ENCODE measurements around the gene PHKA2. TPM values are rescaled to one million over a fixed set of nuclear protein-coding genes. Genes with fewer than 3 reads are reported as not detected.

The PHKA2 gene
- total RNA-seq, 1 donor from 2014 or later = 13.2 TPM

GRCh38 chrX:18946157-18946556, 37.8 kb downstream of the PHKA2 start:
- no peak overlapping the region for H3K4me3 Mint-ChIP-seq (ENCODE audit: unreplicated experiment)
- H3K9me3 Mint-ChIP-seq (ENCODE audit: unreplicated experiment) = no peaks in the 10 kb centered on the region
- DNase-seq = no peak
- H3K4me1 Mint-ChIP-seq (ENCODE audit: low read depth, unreplicated experiment) = no peaks in the 10 kb centered on the region
- no peaks in the 10 kb centered on the region for H3K27me3 Mint-ChIP-seq (ENCODE audit: unreplicated experiment)
- TF ChIP-seq, protein P1, sequence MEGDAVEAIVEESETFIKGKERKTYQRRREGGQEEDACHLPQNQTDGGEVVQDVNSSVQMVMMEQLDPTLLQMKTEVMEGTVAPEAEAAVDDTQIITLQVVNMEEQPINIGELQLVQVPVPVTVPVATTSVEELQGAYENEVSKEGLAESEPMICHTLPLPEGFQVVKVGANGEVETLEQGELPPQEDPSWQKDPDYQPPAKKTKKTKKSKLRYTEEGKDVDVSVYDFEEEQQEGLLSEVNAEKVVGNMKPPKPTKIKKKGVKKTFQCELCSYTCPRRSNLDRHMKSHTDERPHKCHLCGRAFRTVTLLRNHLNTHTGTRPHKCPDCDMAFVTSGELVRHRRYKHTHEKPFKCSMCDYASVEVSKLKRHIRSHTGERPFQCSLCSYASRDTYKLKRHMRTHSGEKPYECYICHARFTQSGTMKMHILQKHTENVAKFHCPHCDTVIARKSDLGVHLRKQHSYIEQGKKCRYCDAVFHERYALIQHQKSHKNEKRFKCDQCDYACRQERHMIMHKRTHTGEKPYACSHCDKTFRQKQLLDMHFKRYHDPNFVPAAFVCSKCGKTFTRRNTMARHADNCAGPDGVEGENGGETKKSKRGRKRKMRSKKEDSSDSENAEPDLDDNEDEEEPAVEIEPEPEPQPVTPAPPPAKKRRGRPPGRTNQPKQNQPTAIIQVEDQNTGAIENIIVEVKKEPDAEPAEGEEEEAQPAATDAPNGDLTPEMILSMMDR (IDR thresholded peaks at IDR 0.05; ENCODE audit: partially characterized antibody, unreplicated experiment) = no peak
- H3K36me3 Mint-ChIP-seq (ENCODE audit: unreplicated experiment) = no peaks in the 10 kb centered on the region
- no peak overlapping the region for H3K27ac Mint-ChIP-seq (ENCODE audit: unreplicated experiment)

DNA sequence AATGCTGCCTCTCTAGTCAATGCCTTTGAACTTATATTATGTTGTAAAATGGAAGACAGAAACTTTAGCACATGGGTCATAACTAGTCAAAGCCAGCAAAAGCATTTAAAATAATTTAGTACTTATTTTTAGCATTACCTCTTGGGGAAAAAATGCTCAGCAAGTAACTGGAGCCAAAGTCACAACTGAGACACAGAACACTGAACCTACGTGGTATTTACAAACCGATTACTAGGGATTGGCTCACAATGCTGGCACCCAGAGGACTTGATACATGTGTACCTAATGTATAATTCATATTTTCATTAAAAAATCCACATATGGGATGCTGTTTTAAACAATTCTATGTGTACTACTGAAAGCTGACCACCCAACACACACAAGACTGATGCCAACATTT, 38.4 kb downstream of the PHKA2 start:
- no peak for DNase-seq
- H3K4me3 Mint-ChIP-seq (ENCODE audit: unreplicated experiment) = no peak overlapping the region
- no peak overlapping the region for H3K27ac Mint-ChIP-seq (ENCODE audit: unreplicated experiment)
- no peaks in the 10 kb centered on the region for H3K9me3 Mint-ChIP-seq (ENCODE audit: unreplicated experiment)
- H3K4me1 Mint-ChIP-seq (ENCODE audit: low read depth, unreplicated experiment) = no peaks in the 10 kb centered on the region
- no peaks in the 10 kb centered on the region for H3K27me3 Mint-ChIP-seq (ENCODE audit: unreplicated experiment)
- H3K36me3 Mint-ChIP-seq (ENCODE audit: unreplicated experiment) = no peaks in the 10 kb centered on the region
- TF ChIP-seq, protein P1 (IDR thresholded peaks at IDR 0.05; ENCODE audit: partially characterized antibody, unreplicated experiment) = no peak

DNA sequence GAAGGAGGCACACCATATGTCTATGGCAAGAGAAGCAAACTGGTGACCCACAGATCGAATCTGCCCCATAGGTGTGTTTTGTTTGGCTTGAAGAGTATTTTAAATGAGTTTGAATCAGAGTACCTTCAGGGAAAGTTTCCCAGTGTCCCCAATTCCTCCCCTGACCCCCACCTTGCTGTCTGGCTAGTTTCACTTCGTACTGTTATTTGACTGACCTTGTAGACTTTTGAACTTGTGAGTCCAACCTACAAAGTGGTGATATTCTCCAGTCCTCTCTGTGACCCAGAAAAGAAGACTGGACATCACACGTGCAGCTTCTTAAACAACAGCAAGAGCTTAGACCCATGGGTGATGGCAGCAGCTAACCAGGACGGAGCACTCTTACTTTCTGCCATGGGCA, 39.4 kb downstream of the PHKA2 start:
- Mint-ChIP-seq H3K4me1 (ENCODE audit: low read depth, unreplicated experiment) (no peaks in the 10 kb centered on the region), H3K27me3 (ENCODE audit: unreplicated experiment) (no peaks in the 10 kb centered on the region), H3K9me3 (ENCODE audit: unreplicated experiment) (no peaks in the 10 kb centered on the region), H3K4me3 (ENCODE audit: unreplicated experiment) (no peak overlapping the region), H3K27ac (ENCODE audit: unreplicated experiment) (no peak overlapping the region), H3K36me3 (ENCODE audit: unreplicated experiment) (no peaks in the 10 kb centered on the region)
- TF ChIP-seq, protein P1 (IDR thresholded peaks at IDR 0.05; ENCODE audit: partially characterized antibody, unreplicated experiment) = no peak
- no peak for DNase-seq

DNA sequence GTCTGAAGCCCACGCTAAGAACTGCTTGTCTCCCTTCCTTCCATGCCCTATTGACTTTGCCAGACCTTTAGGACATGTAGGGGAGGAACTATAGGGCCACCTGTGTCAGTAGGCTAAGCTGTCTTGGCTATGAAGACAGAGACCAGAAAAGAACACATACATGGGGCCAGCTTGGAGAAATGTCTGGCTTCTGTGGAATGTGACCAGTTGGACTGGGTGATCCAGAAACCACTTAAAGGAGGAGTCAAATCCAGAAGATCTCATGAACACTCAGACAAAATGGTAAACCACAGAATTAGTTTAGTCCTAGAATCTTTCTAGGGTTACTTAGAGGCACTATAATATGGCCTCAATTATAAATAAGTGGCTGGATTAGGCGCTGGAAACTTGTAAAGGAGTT, 42.0 kb downstream of the PHKA2 start:
- no peaks in the 10 kb centered on the region for H3K4me1 Mint-ChIP-seq (ENCODE audit: low read depth, unreplicated experiment)
- no peak for DNase-seq
- H3K4me3 Mint-ChIP-seq (ENCODE audit: unreplicated experiment) = no peak overlapping the region
- H3K27ac Mint-ChIP-seq (ENCODE audit: unreplicated experiment) = no peak overlapping the region
- H3K9me3 Mint-ChIP-seq (ENCODE audit: unreplicated experiment) = no peaks in the 10 kb centered on the region
- no peaks in the 10 kb centered on the region for H3K27me3 Mint-ChIP-seq (ENCODE audit: unreplicated experiment)
- H3K36me3 Mint-ChIP-seq (ENCODE audit: unreplicated experiment) = no peaks in the 10 kb centered on the region
- TF ChIP-seq, protein P1 (IDR thresholded peaks at IDR 0.05; ENCODE audit: partially characterized antibody, unreplicated experiment) = no peak

- no peak overlapping the region for H3K4me3 Mint-ChIP-seq (ENCODE audit: unreplicated experiment)
- no peaks in the 10 kb centered on the region for H3K9me3 Mint-ChIP-seq (ENCODE audit: unreplicated experiment)
- DNase-seq = no peak
- H3K36me3 Mint-ChIP-seq (ENCODE audit: unreplicated experiment) = no peaks in the 10 kb centered on the region
- H3K27me3 Mint-ChIP-seq (ENCODE audit: unreplicated experiment) = no peaks in the 10 kb centered on the region
- H3K4me1 Mint-ChIP-seq (ENCODE audit: low read depth, unreplicated experiment) = no peaks in the 10 kb centered on the region
- TF ChIP-seq, protein P1 (IDR thresholded peaks at IDR 0.05; ENCODE audit: partially characterized antibody, unreplicated experiment) = no peak
- no peak overlapping the region for H3K27ac Mint-ChIP-seq (ENCODE audit: unreplicated experiment)
Observed at GRCh38 chrX:18938710-18939109, 45.2 kb downstream of the PHKA2 start.
